IgD-negative memory B cell (primary cell): ENCODE data around the gene MPHOSPH10. TPM values are rescaled to one million over a fixed set of nuclear protein-coding genes. Genes with fewer than 3 reads are reported as not detected.
"Not testable (repeated sequence)": the region's sequence is repeated elsewhere in the genome, so short reads cannot be mapped to it uniquely, and the experiment has no call there.

Experiments
- H3K27ac Mint-ChIP-seq, 3 donors: one replicate each; pipeline ENCODE4 v1.8.0; 2020 to 2022; ENCODE audit warnings: mild to moderate bottlenecking in 3 of 3, mixed read lengths in 3 of 3, moderate library complexity in 1 of 3
- H3K27me3 Mint-ChIP-seq: one replicate; pipeline ENCODE4 v1.8.0; 2021; ENCODE audit warnings: mixed read lengths
- H3K36me3 Mint-ChIP-seq: one replicate; pipeline ENCODE4 v1.8.0; 2020; ENCODE audit warnings: mild to moderate bottlenecking, mixed read lengths
- H3K4me1 Mint-ChIP-seq, 3 donors: one replicate each; pipeline ENCODE4 v1.8.0; 2020 to 2022; ENCODE audit warnings: mixed read lengths in 3 of 3, mild to moderate bottlenecking in 1 of 3
- H3K4me3 Mint-ChIP-seq, 4 donors: one replicate each; pipeline ENCODE4 v1.8.0; 2020 to 2022; ENCODE audit warnings: mild to moderate bottlenecking in 4 of 4, mixed read lengths in 4 of 4, moderate library complexity in 3 of 4
- H3K9me3 Mint-ChIP-seq, 3 donors: one replicate each; pipeline ENCODE4 v1.8.0; 2020 to 2021; ENCODE audit warnings: mixed read lengths in 3 of 3, mild to moderate bottlenecking in 1 of 3
- polyA plus RNA-seq: library from polyadenylated mRNA; unstranded; fragments of 300-500 nt; fragmentation: Illumina TruSeq; gene quantifications from one replicate; pipeline ENCODE4 v1.2.3, GENCODE V29; 2021

MPHOSPH10 gene
- polyA plus RNA-seq, 1 donor from 2014 or later: 25.2 TPM

GRCh38 chr2:71136174-71136573 is 5.7 kb downstream of the MPHOSPH10 start:
- Mint-ChIP-seq H3K4me3 (no peak overlapping the region), H3K27ac (peak overlapping the region in 1 of 3 donors; percentile 71), H3K4me1 (peaks cover 0 to 2% (median 0%) of the 10 kb centered on the region in 3 donors), H3K9me3 (no peaks in the 10 kb centered on the region), H3K27me3 (no peaks in the 10 kb centered on the region), H3K36me3 (peaks cover 5% of the 10 kb centered on the region)

- H3K36me3 Mint-ChIP-seq: peaks cover 5% of the 10 kb centered on the region
- H3K27me3 Mint-ChIP-seq: no peaks in the 10 kb centered on the region
- H3K4me1 Mint-ChIP-seq: peaks cover 0 to 1% (median 0%) of the 10 kb centered on the region in 3 donors
- no peak overlapping the region for H3K27ac Mint-ChIP-seq
- H3K4me3 Mint-ChIP-seq: no peak overlapping the region
- H3K9me3 Mint-ChIP-seq: no peaks in the 10 kb centered on the region
Measured at GRCh38 chr2:71143782-71144181, 13.3 kb downstream of the MPHOSPH10 start.

GRCh38 chr2:71148506-71149063 is 18.2 kb downstream of the MPHOSPH10 start:
- Mint-ChIP-seq H3K9me3 (no peaks in the 10 kb centered on the region), H3K27me3 (no peaks in the 10 kb centered on the region), H3K27ac (no peak overlapping the region), H3K36me3 (peaks cover 10% of the 10 kb centered on the region), H3K4me1 (peaks cover 0 to 1% (median 0%) of the 10 kb centered on the region in 3 donors), H3K4me3 (no peak overlapping the region)

- Mint-ChIP-seq H3K4me1 (peaks cover 0 to 2% (median 1%) of the 10 kb centered on the region in 3 donors), H3K9me3 (no peaks in the 10 kb centered on the region), H3K36me3 (peaks cover 8% of the 10 kb centered on the region), H3K27me3 (no peaks in the 10 kb centered on the region), H3K27ac (peak overlapping the region in 1 of 3 donors; percentile 44), H3K4me3 (no peak overlapping the region)
Measured at GRCh38 chr2:71150082-71150816, 19.8 kb downstream of the MPHOSPH10 start.

GRCh38 chr2:71151620-71152019 is 21.2 kb downstream of the MPHOSPH10 start:
- H3K9me3 Mint-ChIP-seq: no peaks in the 10 kb centered on the region
- H3K4me1 Mint-ChIP-seq: peaks cover 0 to 2% (median 2%) of the 10 kb centered on the region in 3 donors
- H3K27me3 Mint-ChIP-seq: no peaks in the 10 kb centered on the region
- H3K36me3 Mint-ChIP-seq: peaks cover 5% of the 10 kb centered on the region
- no peak overlapping the region for H3K4me3 Mint-ChIP-seq
- H3K27ac Mint-ChIP-seq: no peak overlapping the region

- Mint-ChIP-seq H3K27ac (no peak overlapping the region), H3K27me3 (peaks cover 9% of the 10 kb centered on the region), H3K4me3 (no peak overlapping the region), H3K36me3 (peaks cover 5% of the 10 kb centered on the region), H3K4me1 (peaks cover 0 to 9% (median 7%) of the 10 kb centered on the region in 3 donors), H3K9me3 (no peaks in the 10 kb centered on the region)
Measured at GRCh38 chr2:71153585-71154224, 23.3 kb downstream of the MPHOSPH10 start.

- Mint-ChIP-seq H3K9me3 (no peaks in the 10 kb centered on the region), H3K4me1 (peaks cover 0 to 9% (median 7%) of the 10 kb centered on the region in 3 donors), H3K36me3 (peaks cover 5% of the 10 kb centered on the region), H3K27ac (no peak overlapping the region), H3K4me3 (no peak overlapping the region), H3K27me3 (peaks cover 9% of the 10 kb centered on the region)
Measured at GRCh38 chr2:71154279-71154678, 23.8 kb downstream of the MPHOSPH10 start.

- peaks cover 2% of the 10 kb centered on the region for H3K36me3 Mint-ChIP-seq
- H3K4me3 Mint-ChIP-seq: no peak overlapping the region
- no peak overlapping the region for H3K27ac Mint-ChIP-seq
- H3K9me3 Mint-ChIP-seq: no peaks in the 10 kb centered on the region
- H3K4me1 Mint-ChIP-seq: peaks cover 0 to 9% (median 7%) of the 10 kb centered on the region in 3 donors
- H3K27me3 Mint-ChIP-seq: peaks cover 9% of the 10 kb centered on the region
Measured at GRCh38 chr2:71154798-71155197, 24.4 kb downstream of the MPHOSPH10 start.

GRCh38 chr2:71155846-71156245 is 25.4 kb downstream of the MPHOSPH10 start:
- Mint-ChIP-seq H3K4me3 (no peak overlapping the region), H3K4me1 (peaks cover 0 to 9% (median 7%) of the 10 kb centered on the region in 3 donors), H3K27ac (no peak overlapping the region), H3K9me3 (no peaks in the 10 kb centered on the region), H3K27me3 (peaks cover 9% of the 10 kb centered on the region), H3K36me3 (peaks cover 2% of the 10 kb centered on the region)

GRCh38 chr2:71156573-71156972 is 26.1 kb downstream of the MPHOSPH10 start:
- peaks cover 9% of the 10 kb centered on the region for H3K27me3 Mint-ChIP-seq
- no peak overlapping the region for H3K27ac Mint-ChIP-seq
- H3K9me3 Mint-ChIP-seq: no peaks in the 10 kb centered on the region
- peaks cover 2% of the 10 kb centered on the region for H3K36me3 Mint-ChIP-seq
- H3K4me3 Mint-ChIP-seq: no peak overlapping the region
- H3K4me1 Mint-ChIP-seq: peaks cover 0 to 9% (median 7%) of the 10 kb centered on the region in 3 donors

GRCh38 chr2:71157124-71157793 is 26.8 kb downstream of the MPHOSPH10 start:
- Mint-ChIP-seq H3K9me3 (no peaks in the 10 kb centered on the region), H3K27me3 (peaks cover 12% of the 10 kb centered on the region), H3K36me3 (no peaks in the 10 kb centered on the region), H3K4me3 (peak overlapping the region in 1 of 4 donors; percentile 30), H3K27ac (no peak overlapping the region), H3K4me1 (peaks cover 0 to 9% (median 7%) of the 10 kb centered on the region in 3 donors)

GRCh38 chr2:71166812-71167211 is 36.4 kb downstream of the MPHOSPH10 start:
- H3K36me3 Mint-ChIP-seq: no peaks in the 10 kb centered on the region
- peaks cover 8% of the 10 kb centered on the region for H3K27me3 Mint-ChIP-seq
- H3K9me3 Mint-ChIP-seq: no peaks in the 10 kb centered on the region
- no peak overlapping the region for H3K4me3 Mint-ChIP-seq
- no peaks in the 10 kb centered on the region for H3K4me1 Mint-ChIP-seq
- H3K27ac Mint-ChIP-seq: no peak overlapping the region

GRCh38 chr2:71173096-71173495 is 42.7 kb downstream of the MPHOSPH10 start:
- H3K4me1 Mint-ChIP-seq: no peaks in the 10 kb centered on the region
- peaks cover 7% of the 10 kb centered on the region for H3K27me3 Mint-ChIP-seq
- H3K36me3 Mint-ChIP-seq: peaks cover 1% of the 10 kb centered on the region
- no peak overlapping the region for H3K4me3 Mint-ChIP-seq
- H3K9me3 Mint-ChIP-seq: no peaks in the 10 kb centered on the region
- H3K27ac Mint-ChIP-seq: no peak overlapping the region

- Mint-ChIP-seq H3K27ac (peak overlapping the region in 1 of 3 donors; percentile 53), H3K4me3 (no peak overlapping the region), H3K9me3 (no peaks in the 10 kb centered on the region), H3K27me3 (peaks cover 7% of the 10 kb centered on the region), H3K4me1 (no peaks in the 10 kb centered on the region), H3K36me3 (peaks cover 1% of the 10 kb centered on the region)
Measured at GRCh38 chr2:71174207-71174606, 43.8 kb downstream of the MPHOSPH10 start.

GRCh38 chr2:71178836-71179235 is 48.4 kb downstream of the MPHOSPH10 start:
- H3K36me3 Mint-ChIP-seq, H3K4me1 Mint-ChIP-seq, H3K27ac Mint-ChIP-seq, H3K4me3 Mint-ChIP-seq, H3K9me3 Mint-ChIP-seq, H3K27me3 Mint-ChIP-seq: not testable (repeated sequence)
